Measurements from ENCODE around the gene SGSM1. TPM values are rescaled to one million over a fixed set of nuclear protein-coding genes. Genes with fewer than 3 reads are reported as not detected.

The SGSM1 gene
- total and polyA plus RNA-seq, 2 donors from 2014 or later = 3.6 to 4.7 TPM

DNA sequence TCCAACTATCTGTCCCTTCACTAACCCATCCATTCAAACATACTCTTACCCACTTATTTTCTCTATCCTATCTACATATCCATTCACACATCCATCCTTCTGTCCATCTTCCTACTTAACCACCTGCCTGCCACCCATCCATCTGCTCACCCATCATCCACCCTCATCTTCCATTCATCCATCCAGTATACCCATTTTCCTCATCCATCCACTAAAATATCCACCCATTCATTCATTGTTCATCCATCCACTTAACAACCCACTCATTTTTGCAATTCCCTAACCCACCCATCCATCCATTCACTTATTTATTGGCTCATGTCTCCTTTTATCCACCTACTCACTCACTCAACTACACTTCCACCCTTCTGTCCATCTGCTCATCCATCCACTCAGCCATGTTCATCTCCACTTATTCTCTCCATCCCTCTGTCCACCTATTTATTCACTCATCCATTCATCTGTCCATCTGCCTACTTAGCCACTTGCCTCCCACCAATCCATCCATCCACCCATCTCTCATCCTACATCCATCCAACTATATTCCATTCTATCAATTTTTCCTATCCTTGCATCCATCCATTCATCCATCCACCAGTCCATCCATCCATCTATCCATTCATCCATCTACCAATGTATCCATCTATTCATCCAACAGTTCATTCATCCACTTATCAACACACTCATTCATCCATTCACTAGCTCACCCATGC, 129.9 kb downstream of the SGSM1 start:
- Histone ChIP-seq H3K4me1 (ENCODE audit: control insufficient read depth in 2 of 3, insufficient read depth in 2 of 3, low read depth in 1 of 3, low read length in 3 of 3) (peaks cover 0 to 2% (median 0%) of the 10 kb centered on the region in 3 donors), H3K27ac (ENCODE audit: low read depth in 2 of 2, low read length in 2 of 2) (no peak overlapping the region), H3K4me3 (ENCODE audit: low read length in 3 of 3) (no peak overlapping the region), H3K9me3 (ENCODE audit: control insufficient read depth in 2 of 3, insufficient read depth in 1 of 3, low read length in 3 of 3) (no peaks in the 10 kb centered on the region), H3K36me3 (ENCODE audit: control insufficient read depth in 2 of 3, insufficient read depth in 3 of 3, low read length in 3 of 3) (no peaks in the 10 kb centered on the region), H3K27me3 (ENCODE audit: control insufficient read depth, insufficient read depth, low read length) (no peaks in the 10 kb centered on the region), H3K9ac (ENCODE audit: low read length in 3 of 3) (no peak overlapping the region)
- TF ChIP-seq CTCF (IDR thresholded peaks at IDR 0.05; ENCODE audit: borderline replicate concordance, extremely low read depth, insufficient read depth) = no peak
- FAIRE-seq = no peak
- intact Hi-C loops (cut with DNase I) = no loop called here
- DNase-seq = no peak

DNA sequence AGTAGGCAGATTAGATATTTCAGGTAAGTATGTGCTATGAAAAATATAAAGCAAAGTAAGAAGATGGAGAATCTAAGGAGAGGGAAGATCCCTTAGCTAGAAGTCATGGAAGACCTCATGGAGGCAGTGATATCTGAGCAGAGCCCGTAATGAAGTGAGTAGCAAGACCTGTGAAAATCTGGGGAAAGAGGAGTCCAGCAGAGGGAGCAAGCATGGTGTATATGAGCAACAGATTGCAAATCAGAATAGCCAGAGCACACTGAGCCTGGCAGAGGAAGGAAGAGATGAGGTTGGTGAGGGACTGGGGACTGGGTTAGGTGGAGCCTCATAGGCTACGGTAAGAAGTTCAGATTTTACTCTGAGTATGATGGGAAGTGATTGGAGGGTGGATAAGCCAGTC, 131.1 kb downstream of the SGSM1 start:
- intact Hi-C loops (cut with DNase I) = no loop called here
- H3K9ac ChIP-seq (ENCODE audit: low read length in 3 of 3) = no peak overlapping the region
- H3K27me3 ChIP-seq (ENCODE audit: control insufficient read depth, insufficient read depth, low read length) = no peaks in the 10 kb centered on the region
- H3K9me3 ChIP-seq (ENCODE audit: control insufficient read depth in 2 of 3, insufficient read depth in 1 of 3, low read length in 3 of 3) = no peaks in the 10 kb centered on the region
- no peak overlapping the region for H3K4me3 ChIP-seq (ENCODE audit: low read length in 3 of 3)
- peaks cover 0 to 2% (median 0%) of the 10 kb centered on the region in 3 donors for H3K4me1 ChIP-seq (ENCODE audit: control insufficient read depth in 2 of 3, insufficient read depth in 2 of 3, low read depth in 1 of 3, low read length in 3 of 3)
- no peak overlapping the region for H3K27ac ChIP-seq (ENCODE audit: low read depth in 2 of 2, low read length in 2 of 2)
- peak in 1 of 5 donors; percentile 15 for DNase-seq
- no peaks in the 10 kb centered on the region for H3K36me3 ChIP-seq (ENCODE audit: control insufficient read depth in 2 of 3, insufficient read depth in 3 of 3, low read length in 3 of 3)
- TF ChIP-seq CTCF (IDR thresholded peaks at IDR 0.05; ENCODE audit: borderline replicate concordance, extremely low read depth, insufficient read depth) = peak; percentile 5
- FAIRE-seq = no peak

GRCh38 chr22:24938741-24939341, 132.8 kb downstream of the SGSM1 start:
- peak; percentile 67 for TF ChIP-seq CTCF (IDR thresholded peaks at IDR 0.05; ENCODE audit: borderline replicate concordance, extremely low read depth, insufficient read depth)
- H3K4me3 ChIP-seq (ENCODE audit: low read length in 3 of 3) = no peak overlapping the region
- DNase-seq (peak in 3 of 5 donors; percentile 45 to 70 (median 46)), FAIRE-seq (no peak)
- H3K9me3 ChIP-seq (ENCODE audit: control insufficient read depth in 2 of 3, insufficient read depth in 1 of 3, low read length in 3 of 3) = no peaks in the 10 kb centered on the region
- no peak overlapping the region for H3K9ac ChIP-seq (ENCODE audit: low read length in 3 of 3)
- H3K4me1 ChIP-seq (ENCODE audit: control insufficient read depth in 2 of 3, insufficient read depth in 2 of 3, low read depth in 1 of 3, low read length in 3 of 3) = peaks cover 0 to 2% (median 0%) of the 10 kb centered on the region in 3 donors
- no peaks in the 10 kb centered on the region for H3K27me3 ChIP-seq (ENCODE audit: control insufficient read depth, insufficient read depth, low read length)
- H3K36me3 ChIP-seq (ENCODE audit: control insufficient read depth in 2 of 3, insufficient read depth in 3 of 3, low read length in 3 of 3) = no peaks in the 10 kb centered on the region
- H3K27ac ChIP-seq (ENCODE audit: low read depth in 2 of 2, low read length in 2 of 2) = no peak overlapping the region
- intact Hi-C loops (cut with DNase I) = no loop called here
